Activated naive CD4-positive, alpha-beta T cell treated with anti-CD3 and anti-CD28 coated beads, Interleukin-2, amount 10 ng/mL, durations not matched to agents 7 days and 5 days (primary cell): ENCODE results near the gene SSRP1.

Source experiments
- CTCF ChIA-PET: fragments of 350-600 bp; sonication (Branson Sonifier 250); formaldehyde crosslinking; loops from one replicate; lab custom pipeline; 2021; ENCODE audit warnings: antibody characterized with exemption; lab: Charles Lee
- DNase-seq: peaks from one replicate; pipeline ENCODE4 v3.0.0-alpha.2; 2020
- H3K27ac Mint-ChIP-seq: one replicate; pipeline ENCODE4 v1.8.0; 2021; ENCODE audit warnings: mild to moderate bottlenecking, moderate library complexity, mixed read lengths
- H3K27me3 Mint-ChIP-seq: one replicate; pipeline ENCODE4 v1.8.0; 2021; ENCODE audit warnings: mild to moderate bottlenecking, mixed read lengths
- H3K36me3 Mint-ChIP-seq: one replicate; pipeline ENCODE4 v1.8.0; 2021; ENCODE audit warnings: mixed read lengths
- H3K4me1 Mint-ChIP-seq: one replicate; pipeline ENCODE4 v1.8.0; 2021; ENCODE audit warnings: mixed read lengths
- H3K4me3 Mint-ChIP-seq: one replicate; pipeline ENCODE4 v1.8.0; 2021; ENCODE audit warnings: mild to moderate bottlenecking, moderate library complexity, mixed read lengths
- H3K9me3 Mint-ChIP-seq: one replicate; pipeline ENCODE4 v1.8.0; 2021; ENCODE audit warnings: mixed read lengths

Gene SSRP1

GRCh38 chr11:57324154-57324885, 11.4 kb downstream of the SSRP1 start:
- Mint-ChIP-seq H3K9me3 (no peaks in the 10 kb centered on the region), H3K27me3 (peaks cover 4% of the 10 kb centered on the region), H3K27ac (peak overlapping the region; percentile 81), H3K4me1 (peaks cover 51% of the 10 kb centered on the region), H3K4me3 (peak overlapping the region; percentile 81), H3K36me3 (peaks cover 39% of the 10 kb centered on the region)
- CTCF ChIA-PET, result interaction anchor here (0.6 to 3.5 kb wide), 4 partner anchors 12 to 318 kb away, joined by 3 to 23 read pairs (median 6); partner anchors contain the start of genes P2RX3 and SSRP1
- DNase-seq, result no peak

- H3K27me3 Mint-ChIP-seq, result peaks cover 4% of the 10 kb centered on the region
- H3K4me3 Mint-ChIP-seq, result peak overlapping the region; percentile 81
- H3K36me3 Mint-ChIP-seq, result peaks cover 35% of the 10 kb centered on the region
- H3K4me1 Mint-ChIP-seq, result peaks cover 51% of the 10 kb centered on the region
- CTCF ChIA-PET, result no interaction called here
- no peaks in the 10 kb centered on the region for H3K9me3 Mint-ChIP-seq
- peak overlapping the region; percentile 79 for H3K27ac Mint-ChIP-seq
- DNase-seq, result no peak
These were observed 11.9 kb downstream of the SSRP1 start for GRCh38 chr11:57323855-57324153.

GRCh38 chr11:57323167-57323854, 12.4 kb downstream of the SSRP1 start:
- Mint-ChIP-seq H3K36me3 (peaks cover 30% of the 10 kb centered on the region), H3K27ac (peak overlapping the region; percentile 79), H3K27me3 (peaks cover 4% of the 10 kb centered on the region), H3K4me3 (peak overlapping the region; percentile 81), H3K4me1 (peaks cover 51% of the 10 kb centered on the region), H3K9me3 (no peaks in the 10 kb centered on the region)
- CTCF ChIA-PET, result interaction anchor here (1.2 kb wide), 1 partner anchor 14 kb away, joined by 3 read pairs; the partner anchor contains the start of gene P2RX3
- DNase-seq, result no peak

- no peak for DNase-seq
- Mint-ChIP-seq H3K4me1 (peaks cover 48% of the 10 kb centered on the region), H3K4me3 (peak overlapping the region; percentile 81), H3K9me3 (no peaks in the 10 kb centered on the region), H3K27me3 (peaks cover 4% of the 10 kb centered on the region), H3K36me3 (peaks cover 22% of the 10 kb centered on the region), H3K27ac (peak overlapping the region; percentile 72)
- CTCF ChIA-PET, result interaction anchor here (1.2 kb wide), 1 partner anchor 15 kb away, joined by 3 read pairs; the partner anchor contains the start of gene P2RX3
These were observed 13.2 kb downstream of the SSRP1 start for GRCh38 chr11:57322256-57323166.

- Mint-ChIP-seq H3K36me3 (peaks cover 13% of the 10 kb centered on the region), H3K4me3 (no peak overlapping the region), H3K4me1 (peaks cover 39% of the 10 kb centered on the region), H3K9me3 (no peaks in the 10 kb centered on the region), H3K27ac (no peak overlapping the region), H3K27me3 (peaks cover 4% of the 10 kb centered on the region)
- DNase-seq, result no peak
- CTCF ChIA-PET, result interaction anchor here (1.0 kb wide), 1 partner anchor 13 kb away, joined by 3 read pairs; no protein-coding TSS in a partner anchor
These were observed 14.1 kb downstream of the SSRP1 start for GRCh38 chr11:57321388-57322255.

GRCh38 chr11:57320719-57321387, 14.8 kb downstream of the SSRP1 start:
- Mint-ChIP-seq H3K4me1 (peaks cover 32% of the 10 kb centered on the region), H3K27me3 (peaks cover 4% of the 10 kb centered on the region), H3K9me3 (no peaks in the 10 kb centered on the region), H3K36me3 (peaks cover 7% of the 10 kb centered on the region), H3K4me3 (no peak overlapping the region), H3K27ac (no peak overlapping the region)
- CTCF ChIA-PET, result interaction anchor here (1.0 kb wide), 1 partner anchor 13 kb away, joined by 3 read pairs; no protein-coding TSS in a partner anchor
- DNase-seq, result no peak

GRCh38 chr11:57320067-57320718, 15.5 kb downstream of the SSRP1 start:
- peaks cover 25% of the 10 kb centered on the region for H3K4me1 Mint-ChIP-seq
- H3K27me3 Mint-ChIP-seq, result peaks cover 4% of the 10 kb centered on the region
- no peak overlapping the region for H3K4me3 Mint-ChIP-seq
- no peaks in the 10 kb centered on the region for H3K9me3 Mint-ChIP-seq
- CTCF ChIA-PET, result interaction anchor here (1.0 kb wide), 1 partner anchor 14 kb away, joined by 3 read pairs; no protein-coding TSS in a partner anchor
- no peak for DNase-seq
- peaks cover 2% of the 10 kb centered on the region for H3K36me3 Mint-ChIP-seq
- H3K27ac Mint-ChIP-seq, result no peak overlapping the region

- Mint-ChIP-seq H3K4me1 (peaks cover 16% of the 10 kb centered on the region), H3K4me3 (no peak overlapping the region), H3K36me3 (peaks cover 2% of the 10 kb centered on the region), H3K27me3 (peaks cover 3% of the 10 kb centered on the region), H3K27ac (no peak overlapping the region), H3K9me3 (no peaks in the 10 kb centered on the region)
- no peak for DNase-seq
- CTCF ChIA-PET, result interaction anchor here (0.8 kb wide), 1 partner anchor 141 kb away, joined by 3 read pairs; no protein-coding TSS in a partner anchor
These were observed 17.5 kb downstream of the SSRP1 start for GRCh38 chr11:57318178-57318577.

GRCh38 chr11:57316017-57316416, 19.7 kb downstream of the SSRP1 start:
- no peak for DNase-seq
- CTCF ChIA-PET, result no interaction called here
- no peak overlapping the region for H3K27ac Mint-ChIP-seq
- no peaks in the 10 kb centered on the region for H3K27me3 Mint-ChIP-seq
- H3K4me3 Mint-ChIP-seq, result no peak overlapping the region
- H3K36me3 Mint-ChIP-seq, result no peaks in the 10 kb centered on the region
- no peaks in the 10 kb centered on the region for H3K9me3 Mint-ChIP-seq
- H3K4me1 Mint-ChIP-seq, result peaks cover 14% of the 10 kb centered on the region

- Mint-ChIP-seq H3K27me3 (no peaks in the 10 kb centered on the region), H3K27ac (no peak overlapping the region), H3K9me3 (no peaks in the 10 kb centered on the region), H3K4me3 (no peak overlapping the region), H3K4me1 (peaks cover 18% of the 10 kb centered on the region), H3K36me3 (no peaks in the 10 kb centered on the region)
- peak; percentile 50 for DNase-seq
- CTCF ChIA-PET, result no interaction called here
These were observed 20.2 kb downstream of the SSRP1 start for GRCh38 chr11:57315491-57315890.

- no peaks in the 10 kb centered on the region for H3K9me3 Mint-ChIP-seq
- H3K36me3 Mint-ChIP-seq, result peaks cover 3% of the 10 kb centered on the region
- H3K27me3 Mint-ChIP-seq, result no peaks in the 10 kb centered on the region
- H3K4me3 Mint-ChIP-seq, result no peak overlapping the region
- peaks cover 18% of the 10 kb centered on the region for H3K4me1 Mint-ChIP-seq
- CTCF ChIA-PET, result no interaction called here
- DNase-seq, result no peak
- no peak overlapping the region for H3K27ac Mint-ChIP-seq
These were observed 21.3 kb downstream of the SSRP1 start for GRCh38 chr11:57314221-57314973.

GRCh38 chr11:57313788-57314135, 21.9 kb downstream of the SSRP1 start:
- Mint-ChIP-seq H3K9me3 (no peaks in the 10 kb centered on the region), H3K27me3 (no peaks in the 10 kb centered on the region), H3K4me3 (no peak overlapping the region), H3K36me3 (peaks cover 3% of the 10 kb centered on the region), H3K4me1 (peaks cover 18% of the 10 kb centered on the region), H3K27ac (no peak overlapping the region)
- DNase-seq, result no peak
- CTCF ChIA-PET, result no interaction called here
